K562 (cell line): Measurements from ENCODE around the gene RABL2B.
"Not testable (repeated sequence)": the region's sequence is repeated elsewhere in the genome, so short reads cannot be mapped to it uniquely, and the experiment has no call there.

Experiments used
- CLOCK ChIP-seq: fragments of 250-450 bp; sonication (Bioruptor Pico); IDR thresholded peaks from 2 replicates; pipeline ENCODE4 v1.4.0; 2020; ENCODE audit warnings: mild to moderate bottlenecking, moderate library complexity, borderline replicate concordance
- ESRRA ChIP-seq: fragments of 450-650 bp; IDR thresholded peaks from 2 replicates; pipeline ENCODE4 v1.6.1; 2014; ENCODE audit warnings: low read depth, mild to moderate bottlenecking, moderate library complexity, borderline replicate concordance
- MAX ChIP-seq: sonication (generic); formaldehyde crosslinking; IDR thresholded peaks from 2 replicates; pipeline ENCODE4 v1.9.0; 2022; ENCODE audit warnings: mild to moderate bottlenecking, missing genetic modification reagents
- MCM2 ChIP-seq: fragments of 450-650 bp; IDR thresholded peaks from 2 replicates; pipeline ENCODE4 v1.6.1; 2017; ENCODE audit warnings: low read depth, mild to moderate bottlenecking
- NFIC ChIP-seq: fragments of 450-650 bp; IDR thresholded peaks from 2 replicates; pipeline ENCODE4 v1.6.1; 2017; ENCODE audit warnings: mild to moderate bottlenecking, inconsistent platforms
- SIN3A ChIP-seq, 2 experiments: fragments of 150-350 bp in 1 of 2; IDR thresholded peaks; 2 replicates each; pipeline ENCODE4 v1.6.1; 2011 to 2016; ENCODE audit warnings: borderline replicate concordance in 2 of 2, low read depth in 2 of 2, low read length in 2 of 2, mild to moderate bottlenecking in 2 of 2, moderate library complexity in 2 of 2; ENCODE audit not compliant: control insufficient read depth in 1 of 2
- SMARCC2 ChIP-seq: fragments of 450-650 bp; IDR thresholded peaks from 2 replicates; pipeline ENCODE4 v1.6.1; 2017; ENCODE audit warnings: antibody characterized with exemption, moderate library complexity, mild to moderate bottlenecking, low read depth
- TBL1XR1 ChIP-seq, 2 experiments: IDR thresholded peaks; 2 replicates each; pipeline ENCODE4 v1.6.1; 2012; ENCODE audit warnings: improper control_type of control experiment in 2 of 2, low read length in 2 of 2, mild to moderate bottlenecking in 1 of 2
- TBP ChIP-seq: optimal IDR thresholded peaks from 2 replicates; pipeline ENCODE3; 2011; ENCODE audit warnings: low read depth, low read length, improper control_type of control experiment
- ZNF589 ChIP-seq: fragments of 200-800 bp; sonication (Bioruptor generic); IDR thresholded peaks from 2 replicates; pipeline ENCODE4 v1.6.1; 2016; ENCODE audit warnings: low read depth, missing genetic modification characterization, missing compliant biosample characterization

DNA sequence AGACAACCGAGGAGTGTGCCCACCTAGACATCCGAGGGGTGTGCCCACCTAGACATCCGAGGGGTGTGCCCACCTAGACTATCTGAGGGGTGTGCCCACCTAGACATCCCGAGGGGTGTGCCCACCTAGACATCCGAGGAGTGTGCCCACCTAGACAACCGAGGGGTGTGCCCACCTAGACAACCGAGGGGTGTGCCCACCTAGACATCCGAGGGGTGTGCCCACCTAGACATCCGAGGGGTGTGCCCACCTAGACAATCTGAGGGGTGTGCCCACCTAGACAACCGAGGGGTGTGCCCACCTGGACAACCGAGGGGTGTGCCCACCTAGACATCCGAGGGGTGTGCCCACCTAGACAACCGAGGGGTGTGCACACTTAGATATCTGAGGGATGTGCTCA lies 34.8 kb downstream of the RABL2B start:
- TF ChIP-seq TBL1XR1 (IDR thresholded peaks at IDR 0.05; ENCODE audit: low read length in 2 of 2); MAX (CRISPR knock-in tag); MCM2; ESRRA; SMARCC2; ZNF589 (CRISPR knock-in tag); CLOCK (CRISPR knock-in tag); NFIC; TBP; SIN3A (IDR thresholded peaks at IDR 0.05; ENCODE audit: borderline replicate concordance in 2 of 2, control insufficient read depth in 1 of 2, low read depth in 2 of 2, low read length in 2 of 2): not testable (repeated sequence)
